Fibroblast of villous mesenchyme (primary cell): ENCODE results near the gene TOX2. TPM values are rescaled to one million over a fixed set of nuclear protein-coding genes. Genes with fewer than 3 reads are reported as not detected.

Experiments used
- DNase-seq: peaks from one replicate; pipeline ENCODE4 v3.0.0-alpha.2; 2010; ENCODE audit warnings: low read depth
- H3K4me3 ChIP-seq: 2 replicates; pipeline ENCODE4 v1.5.1; 2011; ENCODE audit warnings: low read depth, mild to moderate bottlenecking, low read length
- CTCF ChIP-seq: IDR thresholded peaks from 2 replicates; pipeline ENCODE4 v1.5.1; 2012; ENCODE audit warnings: low read depth, mild to moderate bottlenecking, low read length; ENCODE audit not compliant: insufficient read depth
- total RNA-seq: library from RNA; depleted of rRNA; stranded (reverse); fragments of >200 nt; gene quantifications from 2 replicates; pipeline ENCODE4 v1.2.3, GENCODE V29; 2012

The TOX2 gene
- total RNA-seq, 1 donor = 0.43 TPM

DNA sequence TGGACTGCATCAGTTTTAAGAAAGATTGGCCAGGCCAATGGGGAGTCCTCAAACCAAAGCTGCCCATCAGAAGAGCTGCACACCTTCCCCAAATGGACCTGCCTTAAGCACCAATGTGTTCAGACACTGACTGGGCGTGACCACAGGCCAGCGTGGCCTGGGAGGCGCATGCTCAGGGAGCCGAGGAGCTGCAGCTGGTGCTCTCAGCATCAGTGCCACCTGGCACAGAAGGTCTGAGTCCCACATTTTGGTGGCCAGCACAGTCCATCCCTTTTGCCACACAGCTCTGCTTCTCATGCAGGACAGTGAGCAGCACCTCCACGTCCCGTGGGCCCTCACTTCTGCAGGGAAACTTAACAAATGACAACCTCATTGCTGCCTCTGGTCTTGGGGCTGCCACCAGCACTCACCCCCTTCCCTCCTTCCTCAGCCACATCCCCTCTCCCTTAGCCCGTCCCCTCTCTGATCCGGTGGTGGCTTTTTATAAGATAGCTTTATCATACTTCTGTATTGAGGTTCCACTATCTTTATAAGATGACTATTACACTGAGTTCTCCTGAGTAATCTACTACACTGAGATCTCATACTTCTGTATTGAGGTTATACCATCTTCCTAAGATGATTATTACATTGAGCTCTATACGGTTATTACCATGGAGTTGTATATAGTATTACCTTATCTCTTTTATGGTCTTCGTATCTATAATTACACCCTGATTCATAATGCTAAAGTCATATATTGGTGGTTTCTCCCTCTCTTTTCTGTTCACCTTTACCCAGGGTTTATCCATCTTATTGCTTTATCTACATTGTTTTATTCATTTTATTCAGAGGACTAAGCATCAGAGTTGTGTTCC lies 109.1 kb downstream of the TOX2 start:
- TF ChIP-seq CTCF = no peak
- no peak for DNase-seq
- H3K4me3 ChIP-seq = no peak overlapping the region

DNA sequence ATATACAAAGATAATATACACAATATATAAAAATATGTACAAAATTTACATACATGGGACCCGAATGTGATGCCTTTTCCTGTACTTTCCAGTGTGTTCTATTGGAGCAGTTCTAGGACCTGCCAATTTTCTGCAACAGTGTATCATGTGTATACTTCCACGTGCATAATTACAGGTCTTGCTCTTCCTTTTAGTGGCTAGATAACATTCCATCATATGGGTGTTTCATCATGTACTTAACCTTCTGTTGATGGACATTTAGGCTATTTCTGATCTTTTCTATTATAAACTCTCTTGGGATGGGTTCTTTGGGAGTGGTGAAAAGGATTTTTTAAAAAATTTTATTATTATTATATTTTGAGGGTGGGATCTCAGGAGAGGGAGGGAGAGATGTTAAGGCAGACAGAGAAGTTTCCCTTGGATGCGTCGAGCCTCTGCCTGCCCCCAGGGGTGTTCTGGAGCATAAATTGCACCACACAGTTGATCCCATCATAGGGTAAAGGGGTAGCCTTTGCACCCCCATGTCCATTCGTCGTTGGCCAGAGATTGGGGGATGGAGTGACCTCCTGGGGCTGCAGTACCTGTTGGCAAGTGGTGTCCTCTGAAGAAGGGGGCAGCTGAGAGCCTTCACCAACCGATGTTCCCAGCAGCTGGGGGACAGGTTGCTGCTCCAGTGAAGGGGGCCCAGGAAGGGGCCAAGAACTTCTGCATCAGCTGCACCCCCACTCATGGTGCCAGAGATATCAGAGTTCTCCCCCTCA lies 110.3 kb downstream of the TOX2 start:
- DNase-seq = no peak
- H3K4me3 ChIP-seq = no peak overlapping the region
- no peak for TF ChIP-seq CTCF

DNA sequence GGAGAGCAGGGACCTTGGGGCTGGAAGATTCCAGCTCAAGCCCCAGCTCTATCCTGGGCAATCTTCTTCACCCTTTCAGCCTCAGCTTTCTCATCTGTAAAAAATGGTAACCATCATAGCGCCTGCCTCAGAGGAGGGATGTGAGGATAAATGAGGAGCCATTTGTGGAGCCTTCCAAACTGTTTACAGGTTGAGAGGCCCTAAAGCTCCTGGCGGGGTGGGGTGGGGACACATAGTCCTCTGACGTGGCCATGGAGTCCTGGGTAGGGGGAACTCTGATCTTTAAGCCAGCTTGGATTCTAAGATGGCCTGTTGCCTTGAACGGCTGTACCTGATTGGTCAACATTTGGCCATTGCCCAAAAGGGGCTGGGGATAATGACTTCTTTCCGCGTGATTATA lies 111.1 kb downstream of the TOX2 start:
- DNase-seq = no peak
- TF ChIP-seq CTCF = no peak
- no peak overlapping the region for H3K4me3 ChIP-seq

- DNase-seq = peak; percentile 67
- no peak for TF ChIP-seq CTCF
- no peak overlapping the region for H3K4me3 ChIP-seq
Measured at GRCh38 chr20:44026647-44027342, 112.1 kb downstream of the TOX2 start.

DNA sequence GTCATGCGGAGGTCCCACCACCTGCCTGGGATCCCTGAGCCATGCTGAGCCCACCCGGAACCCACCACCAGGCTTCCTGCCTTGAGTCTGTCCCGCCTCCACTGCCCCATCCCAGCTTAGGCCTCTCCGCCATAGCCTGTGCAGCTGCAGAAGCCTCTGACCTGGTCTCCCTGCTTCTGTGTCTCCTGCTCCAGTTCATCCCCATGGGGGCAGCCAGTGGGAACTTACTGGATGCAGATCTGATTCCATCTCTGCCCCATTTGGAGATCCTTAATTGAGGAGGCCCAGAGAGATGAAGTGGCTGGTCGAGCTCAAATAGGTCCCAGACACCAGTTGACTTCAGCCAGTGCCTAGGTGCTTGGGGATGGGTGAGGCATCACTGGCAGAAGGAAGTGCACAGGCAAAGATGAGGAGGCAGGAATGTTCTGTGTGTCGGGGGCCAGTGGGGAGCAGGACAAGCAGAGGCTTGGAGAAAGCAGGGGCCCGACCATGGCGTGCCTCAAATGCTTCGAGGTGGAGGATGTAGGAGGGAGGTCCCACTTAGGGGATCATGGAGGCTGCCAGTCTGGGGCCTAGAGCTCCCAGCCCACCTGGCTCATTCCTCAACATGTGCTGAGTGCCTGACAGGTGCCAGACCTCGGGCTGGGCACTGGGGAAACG lies 112.8 kb downstream of the TOX2 start:
- no peak for DNase-seq
- no peak for TF ChIP-seq CTCF
- H3K4me3 ChIP-seq = no peak overlapping the region

DNA sequence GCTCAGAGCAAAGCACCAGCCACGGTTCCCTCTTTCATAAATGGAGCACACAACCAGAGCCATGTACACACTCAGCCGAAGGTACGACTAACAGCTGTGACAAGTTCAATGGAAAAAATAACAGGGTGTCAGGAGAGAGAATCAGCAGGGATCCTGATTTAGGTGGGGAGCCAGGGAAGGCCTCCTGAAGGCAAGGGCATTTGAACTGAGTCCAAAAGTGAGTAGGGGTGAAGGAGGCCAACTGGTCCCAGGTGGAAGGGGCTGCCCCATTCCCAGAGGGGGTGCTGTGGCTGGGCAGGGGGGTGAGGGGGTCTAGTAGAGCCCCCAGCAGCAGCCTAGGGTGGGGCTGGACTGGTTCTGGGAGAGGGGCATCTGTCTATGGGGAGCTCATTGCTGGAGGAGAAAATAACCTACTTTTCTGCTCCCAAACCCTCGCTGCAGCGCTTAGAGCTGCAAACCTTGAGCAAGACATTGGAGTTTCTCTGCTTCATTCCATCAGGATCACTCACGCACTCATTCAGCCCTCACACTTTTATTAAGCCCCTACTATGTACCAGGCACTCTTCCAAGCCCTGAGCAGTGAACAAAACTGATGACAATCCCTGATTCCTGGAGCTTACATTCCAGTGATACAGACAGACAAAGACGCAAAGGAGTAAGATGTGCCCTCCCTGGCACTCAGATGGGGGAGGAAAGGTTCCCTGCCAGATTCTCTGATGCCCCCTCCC lies 113.5 kb downstream of the TOX2 start:
- H3K4me3 ChIP-seq = no peak overlapping the region
- DNase-seq = no peak
- no peak for TF ChIP-seq CTCF
